Stomach (tissue), 4 donors: ENCODE data around the gene NEDD9.

ENCODE experiments used
- CTCF ChIP-seq, 7 experiments: fragments of 450-650 bp in 4 of 7; fragments of 200-600 bp in 3 of 7; sonication (generic) in 3 of 7; IDR thresholded peaks; one replicate each; pipeline ENCODE4 v1.5.1; 2016 to 2019; ENCODE audit warnings: antibody characterized with exemption in 7 of 7, control low read depth in 2 of 7, mild to moderate bottlenecking in 1 of 7
- EP300 ChIP-seq: sonication (generic); formaldehyde crosslinking; IDR thresholded peaks from one replicate; pipeline ENCODE4 v1.6.1; 2017; ENCODE audit warnings: antibody characterized with exemption
- POLR2A ChIP-seq, 4 donors: fragments of 450-650 bp; IDR thresholded peaks; one replicate each; pipeline ENCODE4 v1.6.1; 2016; ENCODE audit warnings: antibody characterized with exemption in 4 of 4, control low read depth in 2 of 4, mild to moderate bottlenecking in 1 of 4, moderate library complexity in 1 of 4

- TF ChIP-seq CTCF (IDR thresholded peaks at IDR 0.05) (no peak), EP300 (no peak), POLR2A (IDR thresholded peaks at IDR 0.05) (no peak)
Observed at GRCh38 chr6:11246722-11247121, 14.3 kb upstream of the NEDD9 start.
